Activated CD8-positive, alpha-beta memory T cell treated with anti-CD3 and anti-CD28 coated beads, Interleukin-2, amount 10 ng/mL, durations not matched to agents 7 days and 5 days (primary cell): ENCODE results near the gene CUL7. TPM values are rescaled to one million over a fixed set of nuclear protein-coding genes. Genes with fewer than 3 reads are reported as not detected.
A peak's percentile ranks its signal among the peaks of the same experiment; 100 is the strongest.

ENCODE experiments used
- ATAC-seq: fragments of 150-1000 bp; cut with Tn5 transposase; one replicate; pipeline ENCODE4 v1.10.0; 2021; ENCODE audit warnings: moderate library complexity
- CTCF ChIA-PET: fragments of 350-600 bp; sonication (Branson Sonifier 250); formaldehyde crosslinking; loops from one replicate; lab custom pipeline; 2021; ENCODE audit warnings: antibody characterized with exemption; lab: Charles Lee
- DNase-seq: peaks from one replicate; pipeline ENCODE4 v3.0.0-alpha.2; 2020
- H3K27ac Mint-ChIP-seq: one replicate; pipeline ENCODE4 v1.8.0; 2021; ENCODE audit warnings: mild to moderate bottlenecking, mixed read lengths
- H3K27me3 Mint-ChIP-seq: one replicate; pipeline ENCODE4 v1.8.0; 2021; ENCODE audit warnings: mixed read lengths
- H3K36me3 Mint-ChIP-seq: one replicate; pipeline ENCODE4 v1.8.0; 2021; ENCODE audit warnings: mild to moderate bottlenecking, mixed read lengths
- H3K4me1 Mint-ChIP-seq: one replicate; pipeline ENCODE4 v1.8.0; 2021; ENCODE audit warnings: mixed read lengths
- H3K4me3 Mint-ChIP-seq: one replicate; pipeline ENCODE4 v1.8.0; 2021; ENCODE audit warnings: mild to moderate bottlenecking, moderate library complexity, mixed read lengths
- H3K9me3 Mint-ChIP-seq: one replicate; pipeline ENCODE4 v1.8.0; 2022; ENCODE audit warnings: low read depth, mixed read lengths
- total RNA-seq, 2 experiments: library from RNA; stranded (reverse); gene quantifications; one replicate each; pipeline ENCODE4 v1.2.3, GENCODE V29; 2021

Gene CUL7
- total RNA-seq, 2 experiments from 2014 or later: 10.4 to 12.0 TPM

DNA sequence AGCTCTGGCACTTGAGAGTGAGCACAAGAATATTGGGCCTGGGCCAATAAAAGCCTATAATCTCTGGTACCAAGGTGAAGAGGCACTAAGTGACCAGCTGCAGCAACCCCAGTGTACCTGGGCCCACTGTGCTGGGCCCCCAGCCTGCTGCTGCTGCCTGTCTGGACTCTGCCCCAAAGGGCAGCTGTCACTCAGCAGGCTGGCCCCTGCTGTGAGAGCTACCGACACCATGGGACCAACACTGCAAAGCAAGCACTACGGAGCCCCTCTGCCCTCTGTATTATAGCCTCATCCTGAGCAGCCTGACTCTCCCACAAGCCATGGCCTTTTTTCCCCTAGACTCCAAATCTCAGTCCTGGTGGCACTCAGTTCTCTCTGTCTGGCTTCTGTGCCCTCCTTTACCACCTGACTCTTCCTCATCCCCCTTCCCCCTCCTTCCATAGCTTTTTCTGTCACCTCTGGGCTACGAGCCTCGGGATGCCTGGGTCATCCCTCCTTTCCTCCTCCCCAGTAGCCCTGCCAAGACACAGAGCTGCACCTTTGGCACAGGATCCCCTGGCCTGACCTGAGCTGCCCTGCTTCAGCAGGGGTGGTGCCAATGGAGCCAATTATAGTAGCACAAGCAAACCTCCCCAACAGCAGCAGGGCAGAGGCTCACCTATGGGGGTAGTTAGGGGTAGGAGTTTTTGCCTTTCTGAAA lies 18.0 kb downstream of the CUL7 start:
- H3K27ac Mint-ChIP-seq: no peak overlapping the region
- peaks cover 3% of the 10 kb centered on the region for H3K4me1 Mint-ChIP-seq
- no peaks in the 10 kb centered on the region for H3K9me3 Mint-ChIP-seq
- no peaks in the 10 kb centered on the region for H3K27me3 Mint-ChIP-seq
- peaks cover 24% of the 10 kb centered on the region for H3K36me3 Mint-ChIP-seq
- no peak for ATAC-seq
- CTCF ChIA-PET: no interaction called here
- no peak overlapping the region for H3K4me3 Mint-ChIP-seq
- DNase-seq: no peak

DNA sequence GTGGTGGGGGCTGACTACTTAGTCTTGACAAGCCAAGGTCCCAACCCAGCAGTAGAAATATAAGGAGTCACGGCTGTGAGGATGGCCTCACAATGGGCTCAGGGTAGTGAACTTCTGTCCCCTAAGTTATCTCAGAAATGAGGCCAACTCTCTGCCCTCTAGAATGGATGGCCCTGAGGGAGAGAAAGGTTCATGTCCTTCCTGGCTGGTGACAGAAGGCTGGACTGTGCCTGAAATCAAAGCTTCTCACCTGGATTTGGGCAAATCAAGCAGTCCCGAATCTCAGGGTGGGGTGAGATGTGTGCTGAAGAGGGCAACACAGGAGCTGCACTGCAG lies 19.5 kb downstream of the CUL7 start:
- ATAC-seq (no peak), DNase-seq (no peak)
- Mint-ChIP-seq H3K27me3 (no peaks in the 10 kb centered on the region), H3K27ac (peak overlapping the region; percentile 11), H3K4me3 (no peak overlapping the region), H3K4me1 (peaks cover 3% of the 10 kb centered on the region), H3K36me3 (peaks cover 31% of the 10 kb centered on the region), H3K9me3 (no peaks in the 10 kb centered on the region)
- CTCF ChIA-PET: no interaction called here

DNA sequence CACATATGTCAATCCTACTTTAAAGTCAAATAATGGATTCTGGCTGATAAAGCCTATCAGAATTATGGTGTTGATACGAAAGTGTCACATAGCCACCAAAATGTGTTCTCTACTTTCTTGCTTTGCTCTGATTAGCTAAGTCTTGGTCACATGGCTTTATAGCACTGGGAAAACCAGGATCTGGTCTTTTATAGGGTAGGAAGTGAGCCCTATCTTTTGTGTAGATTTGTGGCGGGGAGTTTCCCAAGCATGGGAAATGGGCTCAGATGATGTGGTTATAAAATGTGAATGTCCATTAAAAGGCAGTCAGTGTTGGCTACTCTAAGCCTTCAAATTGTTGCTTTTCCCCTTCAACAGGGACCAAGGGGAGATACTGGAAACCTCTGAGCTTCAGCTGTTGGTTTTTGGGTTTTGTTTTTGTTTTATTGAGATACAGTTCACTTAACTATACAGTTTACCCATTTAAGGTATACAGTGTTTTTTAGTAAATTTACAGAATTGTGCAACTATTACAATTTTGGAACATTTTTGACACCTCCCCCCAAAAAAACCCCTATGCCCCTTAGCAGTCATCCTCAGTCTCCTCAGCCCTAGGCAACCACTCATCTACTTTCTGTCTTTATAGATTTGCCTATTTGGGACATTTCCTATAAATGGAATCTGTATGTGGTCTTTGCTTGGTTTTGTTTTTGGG lies 20.0 kb downstream of the CUL7 start:
- no peak for DNase-seq
- Mint-ChIP-seq H3K27ac (peak overlapping the region; percentile 11), H3K4me1 (peaks cover 3% of the 10 kb centered on the region), H3K36me3 (peaks cover 35% of the 10 kb centered on the region), H3K27me3 (no peaks in the 10 kb centered on the region), H3K4me3 (no peak overlapping the region), H3K9me3 (no peaks in the 10 kb centered on the region)
- CTCF ChIA-PET: no interaction called here
- ATAC-seq: no peak

DNA sequence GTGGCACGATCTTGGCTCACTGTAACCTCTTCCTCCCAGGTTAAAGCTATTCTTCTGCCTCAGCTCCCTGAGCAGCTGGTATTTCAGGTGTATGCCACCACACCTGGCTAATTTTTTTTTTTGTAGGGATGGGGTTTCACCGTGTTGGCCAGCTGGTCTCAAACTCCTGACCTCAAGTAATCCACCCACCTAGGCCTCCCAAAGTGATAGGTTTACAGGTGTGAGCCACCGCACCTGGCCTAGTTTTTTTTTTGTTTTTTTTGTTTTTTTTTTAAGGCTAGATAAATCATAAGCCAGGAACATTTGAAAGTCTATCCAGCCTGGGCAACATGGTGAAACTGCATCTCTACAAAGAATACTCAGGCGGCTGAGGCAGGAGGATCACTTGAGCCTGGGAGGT lies 21.3 kb downstream of the CUL7 start:
- Mint-ChIP-seq H3K27ac (no peak overlapping the region), H3K4me1 (peaks cover 5% of the 10 kb centered on the region), H3K27me3 (no peaks in the 10 kb centered on the region), H3K4me3 (no peak overlapping the region), H3K36me3 (peaks cover 42% of the 10 kb centered on the region), H3K9me3 (no peaks in the 10 kb centered on the region)
- no peak for ATAC-seq
- DNase-seq: no peak
- CTCF ChIA-PET: no interaction called here

DNA sequence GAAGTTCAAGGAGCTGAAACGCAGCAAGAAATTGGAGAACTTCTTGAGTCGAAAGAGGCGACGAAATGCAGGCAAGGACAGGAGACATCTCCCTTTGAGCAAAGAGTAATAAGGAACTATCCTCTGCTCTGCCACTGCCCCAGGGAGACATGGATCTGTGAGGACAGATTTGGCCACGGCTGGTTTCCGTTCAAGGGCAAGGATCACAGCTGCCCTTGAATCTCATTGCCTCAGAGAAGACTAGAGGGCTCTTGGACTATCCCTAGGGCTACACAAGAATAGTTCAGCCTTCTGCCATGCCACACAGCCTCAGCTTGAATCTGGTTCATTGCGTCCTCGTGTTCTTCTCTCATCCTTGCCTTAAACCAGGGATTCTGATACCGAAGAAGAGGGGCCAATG lies 24.5 kb downstream of the CUL7 start:
- Mint-ChIP-seq H3K4me3 (no peak overlapping the region), H3K27ac (no peak overlapping the region), H3K4me1 (peaks cover 12% of the 10 kb centered on the region), H3K27me3 (no peaks in the 10 kb centered on the region), H3K36me3 (peaks cover 59% of the 10 kb centered on the region), H3K9me3 (no peaks in the 10 kb centered on the region)
- CTCF ChIA-PET: interaction anchor here (1.2 to 1.4 kb wide), 2 partner anchors 20 to 114 kb away, joined by 3 to 4 read pairs; no protein-coding TSS in a partner anchor
- ATAC-seq: no peak
- DNase-seq: no peak

DNA sequence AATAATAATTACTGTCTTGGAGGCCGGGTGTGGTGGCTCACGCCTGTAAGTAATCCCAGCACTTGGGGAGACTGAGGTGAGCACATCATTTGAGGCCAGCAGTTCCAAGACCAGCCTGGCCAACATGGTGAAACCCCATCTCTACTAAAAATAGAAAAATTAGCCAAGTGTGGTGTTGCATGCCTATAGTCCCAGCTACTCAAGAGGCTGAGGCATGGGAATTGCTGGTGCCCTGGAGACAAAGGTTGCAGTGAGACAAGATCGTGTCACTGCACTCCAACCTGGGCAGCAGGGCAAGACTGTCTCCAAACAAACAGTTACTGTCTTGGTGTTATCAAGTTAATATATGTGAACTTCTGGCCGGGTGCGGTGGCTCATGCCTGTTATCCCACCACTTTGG lies 27.3 kb downstream of the CUL7 start:
- DNase-seq: no peak
- Mint-ChIP-seq H3K4me3 (no peak overlapping the region), H3K36me3 (peaks cover 49% of the 10 kb centered on the region), H3K4me1 (peaks cover 20% of the 10 kb centered on the region), H3K27me3 (no peaks in the 10 kb centered on the region), H3K27ac (no peak overlapping the region), H3K9me3 (no peaks in the 10 kb centered on the region)
- CTCF ChIA-PET: interaction anchor here (1.4 kb wide), 1 partner anchor 117 kb away, joined by 3 read pairs; no protein-coding TSS in a partner anchor
- no peak for ATAC-seq

DNA sequence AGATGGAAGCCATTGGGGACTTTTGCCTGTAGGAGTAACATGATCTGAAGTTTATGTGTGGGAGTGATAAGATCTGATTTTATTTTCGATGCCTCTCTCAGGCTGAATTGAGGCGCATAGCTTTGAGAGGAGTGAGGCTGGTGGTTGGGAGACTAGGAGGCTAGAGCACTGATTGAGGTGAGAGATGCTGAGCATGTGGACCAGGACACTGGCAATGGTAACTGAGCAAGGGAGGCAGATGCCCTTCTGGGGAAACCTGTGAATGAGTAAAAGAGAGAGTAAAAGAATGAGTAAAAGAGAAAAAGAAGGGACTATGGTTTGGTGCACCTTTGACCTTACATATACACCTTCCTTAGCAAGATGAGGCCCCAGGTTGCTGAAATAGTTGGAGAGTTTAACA lies 29.2 kb downstream of the CUL7 start:
- Mint-ChIP-seq H3K4me3 (no peak overlapping the region), H3K36me3 (peaks cover 45% of the 10 kb centered on the region), H3K27me3 (no peaks in the 10 kb centered on the region), H3K9me3 (no peaks in the 10 kb centered on the region), H3K27ac (peak overlapping the region; percentile 35), H3K4me1 (peaks cover 26% of the 10 kb centered on the region)
- CTCF ChIA-PET: interaction anchor here (1.1 to 1.2 kb wide), 2 partner anchors 35 to 40 kb away, joined by 3 to 4 read pairs; partner anchors contain the start of genes KLC4, MRPL2 and PPP2R5D
- no peak for ATAC-seq
- DNase-seq: no peak

DNA sequence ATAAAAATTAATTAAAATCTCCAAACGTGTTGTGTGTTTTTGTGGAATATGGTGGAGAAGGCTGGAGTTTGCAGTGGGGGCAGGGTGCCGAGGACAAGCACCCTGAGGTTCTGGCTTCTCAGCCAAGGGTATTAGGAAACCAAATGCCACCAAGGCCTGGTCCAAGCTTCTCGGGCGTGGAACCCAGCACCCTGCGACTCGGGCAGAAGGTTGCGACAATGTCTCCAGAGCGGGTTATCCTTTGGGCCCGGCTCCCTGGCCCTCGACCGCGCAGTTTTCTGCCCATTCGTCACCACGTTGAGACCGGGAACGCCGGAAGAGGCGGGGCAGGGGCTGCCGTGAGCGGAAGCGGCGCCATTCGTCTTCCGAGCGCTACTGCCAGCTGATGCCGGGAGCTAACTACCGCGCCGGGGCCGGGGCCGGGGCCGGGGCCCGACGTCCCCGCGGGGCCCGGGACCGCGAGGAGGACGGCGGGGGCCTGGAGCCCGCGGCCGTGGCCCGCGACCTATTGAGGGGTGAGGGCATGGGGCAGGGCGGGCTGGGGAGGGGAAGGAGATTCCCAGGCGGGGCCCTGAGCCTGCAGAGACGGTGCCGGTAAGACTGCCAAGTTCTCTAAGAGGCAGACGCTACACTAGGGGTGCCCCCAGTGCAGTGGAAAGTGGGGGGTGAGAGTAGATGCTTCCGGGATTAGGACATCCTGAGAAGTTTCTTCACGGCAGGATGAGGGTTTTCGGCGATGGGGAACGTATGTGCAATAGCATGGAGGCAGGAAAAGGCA lies 32.2 kb downstream of the CUL7 start, which contains the start of gene RRP36:
Gene RRP36, plus strand, starts transcription at position 354 of the 778 bp plus-strand sequence. Its CDS starts 32 bp downstream, at position 386.
- peak; percentile 70 for DNase-seq
- H3K9me3 Mint-ChIP-seq: no peaks in the 10 kb centered on the region
- peak; percentile 90 for ATAC-seq
- peak within 1 kb of the TSS; percentile 91 for H3K27ac Mint-ChIP-seq
- H3K36me3 Mint-ChIP-seq: peaks cover 31% of the 10 kb centered on the region
- H3K4me3 Mint-ChIP-seq: peak within 1 kb of the TSS; percentile 97
- H3K4me1 Mint-ChIP-seq: peaks cover 33% of the 10 kb centered on the region
- no peaks in the 10 kb centered on the region for H3K27me3 Mint-ChIP-seq
- CTCF ChIA-PET: interaction anchor here (1.2 to 3.0 kb wide), 6 partner anchors 11 to 122 kb away, joined by 3 to 12 read pairs (median 5); partner anchors contain the start of gene CUL7

DNA sequence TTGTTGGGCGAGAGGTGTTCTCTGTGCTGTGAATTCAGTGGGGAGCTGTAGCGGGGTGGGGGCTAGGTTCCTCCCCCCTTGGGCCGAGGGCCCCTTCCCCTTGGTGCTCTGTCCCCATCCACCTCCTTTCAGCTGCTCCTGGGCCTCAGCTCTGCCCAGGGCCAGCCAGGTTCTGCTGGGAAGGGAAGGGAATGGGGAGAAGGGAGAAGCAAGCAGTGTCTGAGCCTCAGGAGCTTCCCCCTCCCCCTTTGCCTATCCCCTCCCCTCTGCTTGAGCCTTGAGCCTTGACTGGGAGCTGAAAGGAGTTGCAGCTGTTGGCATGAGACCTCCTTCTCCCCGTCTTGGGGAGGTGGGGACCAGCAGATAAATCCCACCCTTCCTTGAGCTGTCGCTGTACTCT lies 32.8 kb downstream of the CUL7 start:
- no peak for ATAC-seq
- DNase-seq: no peak
- H3K4me1 Mint-ChIP-seq: peaks cover 36% of the 10 kb centered on the region
- CTCF ChIA-PET: interaction anchor here (1.2 to 3.0 kb wide), 5 partner anchors 11 to 123 kb away, joined by 3 to 12 read pairs (median 6); partner anchors contain the start of gene CUL7
- no peaks in the 10 kb centered on the region for H3K9me3 Mint-ChIP-seq
- peak overlapping the region; percentile 77 for H3K27ac Mint-ChIP-seq
- no peaks in the 10 kb centered on the region for H3K27me3 Mint-ChIP-seq
- peak overlapping the region; percentile 97 for H3K4me3 Mint-ChIP-seq
- H3K36me3 Mint-ChIP-seq: peaks cover 26% of the 10 kb centered on the region

DNA sequence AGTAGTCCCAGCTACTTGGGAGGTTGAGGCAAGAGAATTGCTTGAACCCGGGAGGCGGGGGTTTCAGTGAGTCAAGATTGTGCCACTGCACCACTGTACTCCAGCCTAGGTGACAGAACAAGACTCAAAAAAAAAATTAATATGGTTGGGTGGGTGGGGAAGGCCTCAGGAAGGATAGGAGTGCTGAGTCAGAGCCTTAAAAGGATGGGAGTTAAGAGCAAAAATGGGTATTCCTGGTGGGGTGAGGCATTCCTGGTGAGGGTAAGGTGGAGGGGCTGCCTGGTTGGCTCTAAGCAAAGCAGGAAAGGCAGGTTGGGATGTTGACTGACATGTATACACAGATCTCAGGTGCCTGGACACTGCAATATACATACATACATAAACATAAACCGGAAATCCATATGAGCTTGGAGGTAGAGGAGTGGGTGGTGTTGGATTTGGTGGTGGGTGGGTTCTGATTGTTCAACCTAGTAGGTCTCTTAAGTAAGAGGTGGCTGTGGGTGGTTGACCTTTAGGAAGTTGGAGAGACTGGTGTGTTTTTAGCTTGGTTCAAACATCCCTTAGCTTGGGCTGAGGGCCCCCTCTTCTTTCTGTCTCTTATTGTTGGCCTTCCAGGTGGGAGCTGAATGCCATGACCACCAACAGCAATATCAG lies 33.5 kb downstream of the CUL7 start:
- CTCF ChIA-PET: interaction anchor here (1.3 to 3.0 kb wide), 4 partner anchors 10 to 124 kb away, joined by 3 to 12 read pairs (median 6); partner anchors contain the start of gene CUL7
- Mint-ChIP-seq H3K4me1 (peaks cover 38% of the 10 kb centered on the region), H3K36me3 (peaks cover 24% of the 10 kb centered on the region), H3K27ac (no peak overlapping the region), H3K27me3 (no peaks in the 10 kb centered on the region), H3K9me3 (no peaks in the 10 kb centered on the region), H3K4me3 (no peak overlapping the region)
- DNase-seq: no peak
- ATAC-seq: no peak

DNA sequence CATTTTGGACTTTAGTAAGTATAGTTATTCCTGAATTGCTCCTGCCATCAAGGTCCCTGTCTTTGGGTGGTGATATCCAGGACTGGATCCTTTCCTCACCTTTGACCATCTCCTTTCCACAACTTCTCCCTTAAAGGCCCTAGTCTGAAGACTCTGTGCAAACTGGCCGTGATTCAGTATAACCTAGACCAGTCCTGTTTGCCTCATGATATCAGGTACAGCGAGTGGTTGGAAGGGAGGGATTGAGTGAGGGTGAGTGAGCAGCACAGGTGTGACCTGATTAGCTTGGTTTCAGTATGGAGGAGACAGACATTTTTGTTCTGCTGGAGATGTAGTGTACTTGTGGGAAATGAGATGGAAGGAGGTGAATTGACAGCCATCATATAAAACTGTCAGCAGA lies 34.5 kb downstream of the CUL7 start:
- H3K4me1 Mint-ChIP-seq: peaks cover 39% of the 10 kb centered on the region
- no peak overlapping the region for H3K4me3 Mint-ChIP-seq
- no peaks in the 10 kb centered on the region for H3K9me3 Mint-ChIP-seq
- peaks cover 13% of the 10 kb centered on the region for H3K36me3 Mint-ChIP-seq
- ATAC-seq: no peak
- H3K27ac Mint-ChIP-seq: no peak overlapping the region
- H3K27me3 Mint-ChIP-seq: no peaks in the 10 kb centered on the region
- CTCF ChIA-PET: interaction anchor here (2.2 kb wide), 1 partner anchor 9 kb away, joined by 7 read pairs; no protein-coding TSS in a partner anchor
- DNase-seq: no peak

DNA sequence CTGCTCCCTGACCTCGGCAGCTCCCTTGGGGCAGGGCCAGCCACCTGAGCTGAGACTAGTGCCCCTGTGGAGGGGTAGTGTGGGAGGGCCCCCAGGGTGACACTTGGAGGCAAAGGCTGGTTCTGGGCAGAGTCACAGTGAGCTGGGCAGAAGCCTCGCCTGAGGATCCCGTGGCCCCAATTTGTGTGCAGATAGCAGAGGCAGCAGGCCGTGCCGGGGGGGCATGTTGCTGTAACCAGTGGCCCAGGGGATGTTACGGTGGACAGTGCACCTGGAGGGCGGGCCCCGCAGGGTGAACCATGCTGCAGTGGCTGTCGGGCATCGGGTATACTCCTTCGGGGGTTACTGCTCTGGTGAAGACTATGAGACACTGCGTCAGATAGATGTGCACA lies 36.7 kb downstream of the CUL7 start:
- Mint-ChIP-seq H3K36me3 (peaks cover 20% of the 10 kb centered on the region), H3K27ac (peak overlapping the region; percentile 7), H3K27me3 (no peaks in the 10 kb centered on the region), H3K4me1 (peaks cover 43% of the 10 kb centered on the region), H3K9me3 (no peaks in the 10 kb centered on the region), H3K4me3 (no peak overlapping the region)
- DNase-seq (no peak), ATAC-seq (no peak)
- CTCF ChIA-PET: interaction anchor here (1.2 kb wide), 1 partner anchor 37 kb away, joined by 3 read pairs; the partner anchor contains the start of gene CUL7
